Stimulated activated CD8-positive, alpha-beta memory T cell treated with anti-CD3 and anti-CD28 coated beads, Interleukin-7, amount 100 ng/mL, for 48 hours (primary cell): ENCODE data around the gene DPP7.
"Not testable (repeated sequence)": the region's sequence is repeated elsewhere in the genome, so short reads cannot be mapped to it uniquely, and the experiment has no call there.

Experiments used
- DNase-seq, 2 donors: peaks; one replicate each; pipeline ENCODE4 v3.0.0-alpha.2; 2020; ENCODE audit warnings: low read depth in 1 of 2; ENCODE audit errors: extremely low read depth in 1 of 2

Gene DPP7

GRCh38 chr9:137075275-137075775 lies 39.2 kb downstream of the DPP7 start:
- DNase-seq = no peak

GRCh38 chr9:137074657-137075274 lies 39.8 kb downstream of the DPP7 start:
- DNase-seq = no peak

GRCh38 chr9:137073992-137074399 lies 40.5 kb downstream of the DPP7 start:
- DNase-seq = no peak

- no peak for DNase-seq
Observed at GRCh38 chr9:137071282-137071681, 43.3 kb downstream of the DPP7 start.

- DNase-seq = no peak
Observed at GRCh38 chr9:137070906-137071275, 43.6 kb downstream of the DPP7 start.

GRCh38 chr9:137070201-137070905 lies 44.2 kb downstream of the DPP7 start, which contains the start of gene SAPCD2:
TSS of gene SAPCD2 (minus strand) at chr9:137070557. CDS start at chr9:137070460, 97 bp downstream.
- DNase-seq = peak; percentile 68 to 75

GRCh38 chr9:137069508-137070091 lies 44.9 kb downstream of the DPP7 start:
- no peak for DNase-seq

GRCh38 chr9:137068539-137069507 lies 45.7 kb downstream of the DPP7 start:
- DNase-seq = no peak

- DNase-seq = peak; percentile 64 to 70
Observed at GRCh38 chr9:137067860-137068538, 46.5 kb downstream of the DPP7 start.

- DNase-seq = no peak
Observed at GRCh38 chr9:137066096-137066861, 48.3 kb downstream of the DPP7 start.

- DNase-seq = no peak
Observed at GRCh38 chr9:137065336-137065967, 49.1 kb downstream of the DPP7 start.

GRCh38 chr9:137064880-137065164 lies 49.7 kb downstream of the DPP7 start:
- no peak for DNase-seq

- DNase-seq = no peak
Observed at GRCh38 chr9:137064027-137064879, 50.3 kb downstream of the DPP7 start.

- no peak for DNase-seq
Observed at GRCh38 chr9:137063311-137064026, 51.1 kb downstream of the DPP7 start.

GRCh38 chr9:137062798-137063197 lies 51.7 kb downstream of the DPP7 start:
- DNase-seq = not testable (repeated sequence)

GRCh38 chr9:137062384-137062783 lies 52.1 kb downstream of the DPP7 start:
- DNase-seq = no peak
